ENCODE data around the gene BAG3.
A peak's percentile ranks its signal among the peaks of the same experiment; 100 is the strongest.

BAG3 gene

DNA sequence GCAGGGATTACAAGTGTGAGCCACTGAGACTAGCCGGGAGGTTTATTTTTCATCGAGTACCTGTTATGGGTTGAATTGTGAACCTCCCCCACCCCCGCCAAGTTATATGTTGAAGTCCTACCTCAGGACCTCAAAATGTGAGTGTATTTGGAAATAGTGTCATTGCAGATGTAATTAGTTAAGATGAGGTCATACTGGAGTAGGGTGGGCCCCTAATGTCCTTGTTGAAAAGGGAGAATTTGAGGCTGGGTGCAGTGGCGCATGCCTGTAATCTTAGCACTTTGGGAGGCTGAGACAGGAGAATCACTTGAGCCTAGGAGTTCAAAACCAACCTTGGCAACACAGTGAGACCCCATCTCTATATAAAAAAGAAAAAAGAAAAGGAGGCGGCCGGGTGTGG is 10.8 kb upstream of the BAG3 start:
- H3K23ac ChIP-seq (ENCODE audit: low read length in 2 of 2), result no peak overlapping the region
- no peak overlapping the region for H3K4me2 ChIP-seq (ENCODE audit: low read length, poor library complexity, severe bottlenecking)
- H3K4ac ChIP-seq (ENCODE audit: low read depth in 1 of 2, low read length in 2 of 2), result no peak overlapping the region
- H2BK15ac ChIP-seq (ENCODE audit: low read depth, poor library complexity, severe bottlenecking), result no peak overlapping the region
- no peak overlapping the region for H3K4me3 ChIP-seq (ENCODE audit: insufficient read depth in 1 of 2, low read depth in 1 of 2, low read length in 2 of 2)
- no peak overlapping the region for H3K27ac ChIP-seq (ENCODE audit: low read length, poor library complexity, severe bottlenecking)
- H2AFZ ChIP-seq (ENCODE audit: low read depth, low read length), result no peak overlapping the region
- H3K14ac ChIP-seq (ENCODE audit: low read length in 2 of 2), result no peak overlapping the region
- H3K36me3 ChIP-seq (ENCODE audit: control insufficient read depth in 1 of 2, insufficient read depth in 2 of 2, low read depth in 1 of 2, low read length in 2 of 2), result no peaks in the 10 kb centered on the region
- peaks cover 0 to 14% of the 10 kb centered on the region in 2 experiments for H3K27me3 ChIP-seq (ENCODE audit: control insufficient read depth in 1 of 2, insufficient read depth in 1 of 2, low read length in 2 of 2)
- WGBS, result 93% methylated on average over 3 of the region's 6 CpGs
- H4K8ac ChIP-seq (ENCODE audit: low read length), result no peak overlapping the region
- H3K9ac ChIP-seq (ENCODE audit: low read length), result no peak overlapping the region
- DNase-seq, result no peak
- no peaks in the 10 kb centered on the region for H3K4me1 ChIP-seq (ENCODE audit: control insufficient read depth, insufficient read depth, low read depth, low read length)
- no peak overlapping the region for H4K91ac ChIP-seq (ENCODE audit: low read length)
- H3K9me3 ChIP-seq (ENCODE audit: control insufficient read depth, low read length), result peaks cover 15% of the 10 kb centered on the region
- no peaks in the 10 kb centered on the region for H3K79me1 ChIP-seq (replicated peaks; ENCODE audit: low read length, poor library complexity, severe bottlenecking)
- H3K18ac ChIP-seq (ENCODE audit: low read depth in 1 of 2, low read length in 2 of 2), result no peak overlapping the region
- H2BK12ac ChIP-seq (ENCODE audit: low read length in 2 of 2), result no peak overlapping the region
- H2BK5ac ChIP-seq (ENCODE audit: low read depth, low read length, poor library complexity, severe bottlenecking), result no peak overlapping the region
- no peak overlapping the region for H2BK120ac ChIP-seq (ENCODE audit: low read depth, low read length)
- no peak overlapping the region for H2AK5ac ChIP-seq (ENCODE audit: low read length, severe bottlenecking)

DNA sequence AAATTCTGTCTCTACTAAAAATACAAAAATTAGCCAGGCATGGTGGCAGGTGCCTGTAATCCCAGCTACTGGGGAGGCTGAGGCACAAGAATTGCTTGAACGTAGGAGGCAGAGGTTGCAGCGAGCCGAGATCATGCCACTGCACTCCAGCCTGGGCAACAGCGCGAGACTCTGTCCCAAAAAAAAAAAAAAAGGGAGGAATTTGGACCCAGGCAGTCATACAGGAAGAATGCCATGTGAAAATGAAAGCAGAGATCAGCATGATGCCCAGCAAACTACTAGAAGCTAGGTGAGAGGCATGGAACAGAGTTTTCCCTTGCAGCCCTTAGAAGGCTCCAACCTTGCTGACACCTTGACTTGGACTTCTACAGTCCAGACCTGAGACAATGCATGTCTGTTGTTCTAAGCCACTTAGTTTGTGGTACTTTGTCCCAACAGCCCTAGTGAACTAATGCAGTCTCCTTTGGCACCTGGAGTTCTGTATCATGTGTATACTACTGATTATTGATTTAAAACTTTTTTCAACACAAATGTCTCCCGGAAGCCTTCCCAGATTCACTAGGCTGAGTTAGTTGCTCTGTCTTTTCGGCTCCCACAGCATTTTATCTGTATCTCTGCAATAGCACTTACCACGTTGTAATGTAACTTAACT is 10.2 kb upstream of the BAG3 start:
- H2BK120ac ChIP-seq (ENCODE audit: low read depth, low read length), result no peak overlapping the region
- no peak overlapping the region for H3K4me3 ChIP-seq (ENCODE audit: insufficient read depth in 1 of 2, low read depth in 1 of 2, low read length in 2 of 2)
- no peaks in the 10 kb centered on the region for H3K4me1 ChIP-seq (ENCODE audit: control insufficient read depth, insufficient read depth, low read depth, low read length)
- H3K23ac ChIP-seq (ENCODE audit: low read length in 2 of 2), result no peak overlapping the region
- no peak overlapping the region for H3K27ac ChIP-seq (ENCODE audit: low read length, poor library complexity, severe bottlenecking)
- peaks cover 19% of the 10 kb centered on the region for H3K9me3 ChIP-seq (ENCODE audit: control insufficient read depth, low read length)
- no peaks in the 10 kb centered on the region for H3K36me3 ChIP-seq (ENCODE audit: control insufficient read depth in 1 of 2, insufficient read depth in 2 of 2, low read depth in 1 of 2, low read length in 2 of 2)
- 90% methylated on average over 8 of the region's 8 CpGs for WGBS
- H4K8ac ChIP-seq (ENCODE audit: low read length), result no peak overlapping the region
- H4K91ac ChIP-seq (ENCODE audit: low read length), result no peak overlapping the region
- H3K79me1 ChIP-seq (replicated peaks; ENCODE audit: low read length, poor library complexity, severe bottlenecking), result no peaks in the 10 kb centered on the region
- H2AK5ac ChIP-seq (ENCODE audit: low read length, severe bottlenecking), result no peak overlapping the region
- H3K4me2 ChIP-seq (ENCODE audit: low read length, poor library complexity, severe bottlenecking), result no peak overlapping the region
- H3K18ac ChIP-seq (ENCODE audit: low read depth in 1 of 2, low read length in 2 of 2), result no peak overlapping the region
- H2AFZ ChIP-seq (ENCODE audit: low read depth, low read length), result no peak overlapping the region
- no peak overlapping the region for H3K4ac ChIP-seq (ENCODE audit: low read depth in 1 of 2, low read length in 2 of 2)
- no peak for DNase-seq
- no peak overlapping the region for H3K9ac ChIP-seq (ENCODE audit: low read length)
- H3K27me3 ChIP-seq (ENCODE audit: control insufficient read depth in 1 of 2, insufficient read depth in 1 of 2, low read length in 2 of 2), result peaks cover 0 to 14% of the 10 kb centered on the region in 2 experiments
- no peak overlapping the region for H2BK15ac ChIP-seq (ENCODE audit: low read depth, poor library complexity, severe bottlenecking)
- H3K14ac ChIP-seq (ENCODE audit: low read length in 2 of 2), result no peak overlapping the region
- no peak overlapping the region for H2BK12ac ChIP-seq (ENCODE audit: low read length in 2 of 2)
- H2BK5ac ChIP-seq (ENCODE audit: low read depth, low read length, poor library complexity, severe bottlenecking), result no peak overlapping the region

DNA sequence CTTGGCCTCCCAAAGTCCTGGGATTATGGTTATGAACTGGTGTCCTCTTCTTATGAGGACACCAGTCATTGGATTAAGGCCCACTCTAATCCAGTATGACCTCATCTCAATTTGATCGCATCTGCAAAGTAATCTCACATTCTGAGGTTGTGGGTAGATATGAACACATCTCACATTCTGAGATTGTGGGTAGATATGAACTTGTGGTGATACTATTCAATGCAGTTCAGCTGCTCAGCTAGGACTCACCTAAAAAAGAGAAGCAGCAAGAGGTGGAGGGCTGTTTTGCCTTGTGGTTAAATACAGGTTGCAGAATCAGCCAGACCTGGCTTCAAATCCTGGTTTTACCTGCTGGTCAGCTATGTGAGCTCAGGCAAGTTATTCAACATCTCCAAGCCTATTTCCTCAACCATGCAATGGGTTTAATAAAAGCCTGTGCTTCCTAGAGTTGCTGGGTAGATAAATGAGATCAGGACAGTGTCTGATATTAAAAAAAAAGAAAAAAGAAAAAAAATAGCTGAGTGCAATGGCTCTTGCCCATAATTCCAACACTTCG is 8.5 kb upstream of the BAG3 start:
- H3K4me2 ChIP-seq (ENCODE audit: low read length, poor library complexity, severe bottlenecking), result no peak overlapping the region
- no peak overlapping the region for H3K18ac ChIP-seq (ENCODE audit: low read depth in 1 of 2, low read length in 2 of 2)
- H3K4me3 ChIP-seq (ENCODE audit: insufficient read depth in 1 of 2, low read depth in 1 of 2, low read length in 2 of 2), result no peak overlapping the region
- H3K4ac ChIP-seq (ENCODE audit: low read depth in 1 of 2, low read length in 2 of 2), result no peak overlapping the region
- no peak overlapping the region for H2AFZ ChIP-seq (ENCODE audit: low read depth, low read length)
- H2BK12ac ChIP-seq (ENCODE audit: low read length in 2 of 2), result no peak overlapping the region
- no peak overlapping the region for H3K27ac ChIP-seq (ENCODE audit: low read length, poor library complexity, severe bottlenecking)
- H3K9me3 ChIP-seq (ENCODE audit: control insufficient read depth, low read length), result peaks cover 23% of the 10 kb centered on the region
- no peak overlapping the region for H2AK5ac ChIP-seq (ENCODE audit: low read length, severe bottlenecking)
- H2BK15ac ChIP-seq (ENCODE audit: low read depth, poor library complexity, severe bottlenecking), result no peak overlapping the region
- no peak overlapping the region for H3K14ac ChIP-seq (ENCODE audit: low read length in 2 of 2)
- H4K8ac ChIP-seq (ENCODE audit: low read length), result no peak overlapping the region
- H3K23ac ChIP-seq (ENCODE audit: low read length in 2 of 2), result no peak overlapping the region
- no peaks in the 10 kb centered on the region for H3K4me1 ChIP-seq (ENCODE audit: control insufficient read depth, insufficient read depth, low read depth, low read length)
- no peak overlapping the region for H2BK5ac ChIP-seq (ENCODE audit: low read depth, low read length, poor library complexity, severe bottlenecking)
- no peaks in the 10 kb centered on the region for H3K36me3 ChIP-seq (ENCODE audit: control insufficient read depth in 1 of 2, insufficient read depth in 2 of 2, low read depth in 1 of 2, low read length in 2 of 2)
- no peak overlapping the region for H2BK120ac ChIP-seq (ENCODE audit: low read depth, low read length)
- H3K27me3 ChIP-seq (ENCODE audit: control insufficient read depth in 1 of 2, insufficient read depth in 1 of 2, low read length in 2 of 2), result peaks cover 0 to 9% of the 10 kb centered on the region in 2 experiments
- H3K79me1 ChIP-seq (replicated peaks; ENCODE audit: low read length, poor library complexity, severe bottlenecking), result no peaks in the 10 kb centered on the region
- H4K91ac ChIP-seq (ENCODE audit: low read length), result no peak overlapping the region
- 100% methylated on average over 2 of the region's 2 CpGs for WGBS
- DNase-seq, result no peak
- no peak overlapping the region for H3K9ac ChIP-seq (ENCODE audit: low read length)

DNA sequence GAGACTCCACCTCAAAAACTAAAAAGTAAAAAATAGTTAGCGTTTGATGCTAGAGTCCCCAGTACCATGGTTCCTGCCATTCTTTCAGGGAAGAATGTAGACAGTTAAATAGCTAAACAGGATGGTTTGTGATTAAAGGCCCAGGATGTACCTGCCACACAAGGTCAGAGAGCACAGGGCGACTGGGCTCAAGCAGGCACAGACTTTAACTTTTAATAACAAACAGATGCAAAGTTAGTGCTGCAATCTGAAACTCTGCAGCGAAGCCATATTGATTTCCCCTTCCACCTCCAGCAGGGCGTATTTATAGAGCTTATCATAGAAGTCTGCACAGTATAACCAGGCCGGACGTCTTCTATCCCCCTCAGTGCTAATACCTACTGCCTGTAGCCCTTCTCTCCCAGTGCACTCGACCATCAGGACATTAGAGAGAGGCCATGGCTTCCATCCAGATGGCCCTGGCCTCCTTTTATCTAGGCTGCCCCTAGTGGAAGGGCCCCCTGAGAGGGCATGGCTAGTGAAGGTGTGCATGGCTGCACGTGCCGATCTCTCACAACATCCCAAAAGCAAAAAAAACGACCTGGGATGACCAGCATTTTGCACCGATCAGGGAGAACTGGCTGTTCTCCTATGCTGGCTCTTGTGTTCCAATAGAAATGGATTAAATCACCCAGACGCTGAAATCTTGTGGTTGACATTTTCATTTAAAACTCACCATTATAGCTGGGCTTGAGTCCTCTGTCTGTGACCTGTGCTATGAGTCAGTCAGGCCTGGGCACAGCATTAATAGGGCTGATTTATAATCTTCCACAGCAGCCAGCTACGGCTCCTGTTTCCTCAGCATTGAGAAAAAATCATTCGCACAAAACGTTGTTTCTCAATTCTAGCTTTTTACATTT is 7.6 kb upstream of the BAG3 start:
- DNase-seq, result no peak
- no peak overlapping the region for H3K4ac ChIP-seq (ENCODE audit: low read depth in 1 of 2, low read length in 2 of 2)
- H3K4me3 ChIP-seq (ENCODE audit: insufficient read depth in 1 of 2, low read depth in 1 of 2, low read length in 2 of 2), result peak overlapping the region in 1 of 2 experiments; percentile 2
- no peak overlapping the region for H3K14ac ChIP-seq (ENCODE audit: low read length in 2 of 2)
- H3K27ac ChIP-seq (ENCODE audit: low read length, poor library complexity, severe bottlenecking), result no peak overlapping the region
- H4K91ac ChIP-seq (ENCODE audit: low read length), result no peak overlapping the region
- H3K4me1 ChIP-seq (ENCODE audit: control insufficient read depth, insufficient read depth, low read depth, low read length), result no peaks in the 10 kb centered on the region
- H3K36me3 ChIP-seq (ENCODE audit: control insufficient read depth in 1 of 2, insufficient read depth in 2 of 2, low read depth in 1 of 2, low read length in 2 of 2), result no peaks in the 10 kb centered on the region
- no peak overlapping the region for H3K4me2 ChIP-seq (ENCODE audit: low read length, poor library complexity, severe bottlenecking)
- no peak overlapping the region for H2BK12ac ChIP-seq (ENCODE audit: low read length in 2 of 2)
- peak overlapping the region; percentile 3 for H3K9ac ChIP-seq (ENCODE audit: low read length)
- H3K9me3 ChIP-seq (ENCODE audit: control insufficient read depth, low read length), result peaks cover 23% of the 10 kb centered on the region
- 78% methylated on average over 15 of the region's 15 CpGs for WGBS
- H2AK5ac ChIP-seq (ENCODE audit: low read length, severe bottlenecking), result no peak overlapping the region
- H2BK5ac ChIP-seq (ENCODE audit: low read depth, low read length, poor library complexity, severe bottlenecking), result no peak overlapping the region
- H3K27me3 ChIP-seq (ENCODE audit: control insufficient read depth in 1 of 2, insufficient read depth in 1 of 2, low read length in 2 of 2), result peaks cover 0 to 9% of the 10 kb centered on the region in 2 experiments
- H2AFZ ChIP-seq (ENCODE audit: low read depth, low read length), result no peak overlapping the region
- H4K8ac ChIP-seq (ENCODE audit: low read length), result no peak overlapping the region
- H2BK15ac ChIP-seq (ENCODE audit: low read depth, poor library complexity, severe bottlenecking), result no peak overlapping the region
- no peaks in the 10 kb centered on the region for H3K79me1 ChIP-seq (replicated peaks; ENCODE audit: low read length, poor library complexity, severe bottlenecking)
- H2BK120ac ChIP-seq (ENCODE audit: low read depth, low read length), result no peak overlapping the region
- no peak overlapping the region for H3K23ac ChIP-seq (ENCODE audit: low read length in 2 of 2)
- no peak overlapping the region for H3K18ac ChIP-seq (ENCODE audit: low read depth in 1 of 2, low read length in 2 of 2)

Data from mesenchymal stem cell (in vitro differentiated cells and primary cell).